ENCODE results near the gene MYPN. TPM values are rescaled to one million over a fixed set of nuclear protein-coding genes. Genes with fewer than 3 reads are reported as not detected.
A peak's percentile ranks its signal among the peaks of the same experiment; 100 is the strongest.

The MYPN gene
- total RNA-seq, 2 donors from 2014 or later, result 0.05 TPM; not detected in 1

DNA sequence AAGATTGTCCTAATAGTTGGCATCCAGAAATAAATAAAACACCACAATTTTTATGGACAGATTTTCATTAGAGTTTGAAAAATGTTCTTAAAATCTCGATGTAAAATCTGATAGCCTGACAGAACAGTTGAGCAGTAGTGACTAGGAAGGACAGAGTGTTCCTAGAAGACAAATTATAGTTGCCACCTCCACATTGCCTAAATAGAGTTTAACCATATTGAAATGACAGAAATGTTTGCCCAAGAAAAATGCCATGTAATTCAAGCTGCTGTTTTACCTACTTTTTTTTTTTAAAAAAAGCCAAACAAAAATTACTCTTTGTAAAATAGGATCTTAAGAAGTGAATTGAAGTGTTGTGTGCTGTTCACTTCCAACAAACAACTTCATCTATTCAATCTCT lies 25.3 kb upstream of the MYPN start:
- Mint-ChIP-seq H3K4me1 (ENCODE audit: low read depth in 2 of 2) (peaks cover 5 to 13% of the 10 kb centered on the region in 2 donors), H3K36me3 (no peaks in the 10 kb centered on the region), H3K27ac (no peak overlapping the region), H3K4me3 (no peak overlapping the region), H3K9me3 (no peaks in the 10 kb centered on the region), H3K27me3 (peaks cover 14 to 16% of the 10 kb centered on the region in 2 donors)
- DNase-seq (ENCODE audit: low spot score) (no peak), ATAC-seq (no peak)

DNA sequence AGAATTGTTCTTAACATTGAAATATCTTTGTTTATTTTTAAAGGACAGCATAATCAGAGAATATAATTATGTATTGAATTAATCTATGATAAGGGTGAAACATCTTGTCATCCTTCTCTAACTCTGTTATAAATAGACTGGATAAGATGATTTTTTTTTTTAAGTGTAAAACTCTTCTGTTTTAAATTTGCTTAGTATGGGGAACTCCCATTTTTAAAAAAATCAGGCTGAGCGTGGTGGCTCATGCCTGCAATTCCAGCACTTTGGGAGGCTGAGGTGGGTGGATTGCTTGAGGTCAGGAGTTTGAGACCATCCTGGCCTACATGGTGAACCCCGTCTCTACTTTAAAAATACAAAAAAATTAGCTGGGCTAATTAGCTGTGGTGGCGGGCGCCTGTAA lies 24.8 kb upstream of the MYPN start:
- DNase-seq (ENCODE audit: low spot score), result no peak

DNA sequence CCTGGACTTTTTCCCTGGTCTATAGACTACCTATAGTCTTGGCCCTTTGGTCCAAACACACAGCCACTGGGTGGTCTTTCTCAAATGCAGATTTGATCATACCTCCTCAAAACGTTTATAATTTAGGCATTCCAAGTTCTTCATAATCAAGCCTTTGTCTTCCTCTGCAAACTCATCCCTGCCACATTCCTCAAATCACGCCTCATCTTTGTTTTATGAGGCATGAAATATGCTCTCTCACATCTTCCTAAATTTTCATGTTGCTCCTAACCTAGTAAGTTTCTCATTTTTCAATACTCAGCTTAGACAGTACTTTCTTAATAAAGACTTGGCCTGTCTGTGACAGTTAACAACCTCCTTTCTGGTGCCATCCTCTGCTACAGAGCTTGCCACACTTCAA lies 23.3 kb upstream of the MYPN start:
- Mint-ChIP-seq H3K9me3 (no peaks in the 10 kb centered on the region), H3K4me3 (no peak overlapping the region), H3K27ac (no peak overlapping the region), H3K36me3 (no peaks in the 10 kb centered on the region), H3K27me3 (peaks cover 10 to 13% of the 10 kb centered on the region in 2 donors), H3K4me1 (ENCODE audit: low read depth in 2 of 2) (peaks cover 6 to 13% of the 10 kb centered on the region in 2 donors)
- no peak for DNase-seq (ENCODE audit: low spot score)
- ATAC-seq, result no peak

More for the DNA sequence above, 24.8 kb upstream of the MYPN start:
- no peaks in the 10 kb centered on the region for H3K36me3 Mint-ChIP-seq
- H3K4me1 Mint-ChIP-seq (ENCODE audit: low read depth in 2 of 2), result peaks cover 6 to 13% of the 10 kb centered on the region in 2 donors
- H3K27me3 Mint-ChIP-seq, result peaks cover 14 to 16% of the 10 kb centered on the region in 2 donors
- H3K4me3 Mint-ChIP-seq, result no peak overlapping the region
- H3K27ac Mint-ChIP-seq, result no peak overlapping the region
- ATAC-seq, result no peak
- H3K9me3 Mint-ChIP-seq, result no peaks in the 10 kb centered on the region

DNA sequence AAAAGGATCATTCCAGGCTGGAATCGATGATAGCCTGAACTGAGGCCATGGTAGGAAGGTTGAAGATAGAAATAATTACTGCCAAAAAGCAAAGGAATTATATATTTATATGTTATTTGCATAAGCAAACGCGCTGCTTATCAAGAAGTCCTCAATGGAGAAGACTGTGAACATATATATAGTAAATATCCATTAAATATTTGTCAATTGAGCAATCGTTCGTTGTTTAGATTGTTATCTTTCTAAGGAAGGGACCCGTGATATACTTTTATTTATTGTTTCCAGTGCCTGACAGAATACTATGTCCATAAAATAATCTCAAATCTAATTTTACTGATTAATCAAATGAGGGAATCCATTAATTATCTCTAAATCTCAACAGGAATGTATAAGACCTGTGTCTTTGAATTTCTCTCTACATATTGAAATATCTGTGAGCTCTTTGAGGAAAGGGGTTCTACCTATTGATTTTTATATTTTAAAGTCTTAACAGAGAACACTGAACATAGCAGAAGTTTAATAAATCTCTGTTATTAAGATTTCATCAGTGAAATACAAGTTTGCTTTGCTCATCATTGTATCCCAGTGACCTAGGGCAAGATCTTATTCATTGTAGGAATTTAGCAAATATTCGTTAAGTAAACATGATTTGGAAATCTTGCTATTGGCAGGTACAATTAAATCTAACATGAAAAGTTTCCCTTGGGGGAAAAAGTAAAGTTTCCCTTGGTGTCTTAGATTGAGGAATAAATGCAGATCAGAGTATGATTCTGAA lies 22.2 kb upstream of the MYPN start:
- no peak for ATAC-seq
- H3K4me3 Mint-ChIP-seq, result no peak overlapping the region
- H3K9me3 Mint-ChIP-seq, result no peaks in the 10 kb centered on the region
- H3K4me1 Mint-ChIP-seq (ENCODE audit: low read depth in 2 of 2), result peaks cover 6 to 13% of the 10 kb centered on the region in 2 donors
- no peaks in the 10 kb centered on the region for H3K36me3 Mint-ChIP-seq
- peaks cover 7 to 13% of the 10 kb centered on the region in 2 donors for H3K27me3 Mint-ChIP-seq
- no peak overlapping the region for H3K27ac Mint-ChIP-seq
- DNase-seq (ENCODE audit: low spot score), result no peak

DNA sequence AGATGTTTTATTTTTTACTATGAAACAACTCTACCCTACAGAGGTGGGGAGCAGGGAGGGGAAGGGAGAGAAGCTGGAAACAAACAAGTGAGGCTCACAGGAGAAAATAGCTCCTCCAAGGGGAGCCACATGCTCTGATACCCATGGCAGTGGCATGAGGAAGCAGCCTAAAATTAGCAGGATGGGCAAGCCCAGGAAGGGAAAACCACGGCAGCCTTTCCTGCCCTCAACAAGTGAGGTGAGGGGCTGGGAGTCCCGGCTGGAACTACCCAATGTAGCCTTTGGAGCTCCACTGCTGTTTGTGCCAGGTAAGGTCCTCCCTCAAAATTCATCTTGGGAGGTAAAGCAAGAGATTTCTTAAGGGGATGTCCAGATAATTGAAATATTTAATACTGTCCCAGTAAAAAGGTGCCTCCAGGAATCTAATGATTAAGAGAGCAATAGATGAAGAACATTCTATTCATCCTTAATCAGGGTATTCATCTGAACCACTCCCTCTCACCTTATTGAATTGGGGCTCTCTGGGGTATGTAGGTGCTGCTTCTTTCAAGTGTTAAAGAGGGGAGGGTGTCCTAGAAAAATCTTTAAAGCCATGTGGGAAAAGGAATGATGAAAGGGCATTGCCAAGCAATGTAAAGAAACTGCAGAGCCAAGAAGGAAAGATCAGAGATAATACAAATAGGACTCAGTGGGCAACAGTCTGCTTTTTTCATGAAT lies 21.4 kb upstream of the MYPN start:
- H3K36me3 Mint-ChIP-seq, result no peaks in the 10 kb centered on the region
- peaks cover 6 to 13% of the 10 kb centered on the region in 2 donors for H3K4me1 Mint-ChIP-seq (ENCODE audit: low read depth in 2 of 2)
- no peak overlapping the region for H3K27ac Mint-ChIP-seq
- H3K9me3 Mint-ChIP-seq, result no peaks in the 10 kb centered on the region
- DNase-seq (ENCODE audit: low spot score), result no peak
- H3K27me3 Mint-ChIP-seq, result peaks cover 3 to 10% of the 10 kb centered on the region in 2 donors
- ATAC-seq, result no peak
- H3K4me3 Mint-ChIP-seq, result no peak overlapping the region

DNA sequence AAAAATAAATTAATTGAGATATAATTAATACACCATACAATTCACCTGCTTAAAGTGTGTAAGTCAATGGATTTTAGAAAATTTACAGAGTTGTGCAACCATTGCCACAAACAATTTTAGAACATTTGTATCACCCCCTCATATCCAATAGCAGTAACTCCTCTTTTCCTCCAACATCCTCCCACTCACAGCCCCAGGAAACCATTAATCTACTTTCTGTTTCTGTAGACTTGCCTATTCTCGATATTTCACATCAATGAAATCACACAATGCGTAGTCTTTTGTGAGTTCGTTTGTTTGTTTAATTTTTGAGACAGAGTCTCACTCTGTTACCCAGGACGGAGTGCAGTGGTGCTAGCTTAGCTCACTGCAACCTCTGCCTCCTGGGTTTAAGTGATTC lies 20.5 kb upstream of the MYPN start:
- peaks cover 6 to 13% of the 10 kb centered on the region in 2 donors for H3K4me1 Mint-ChIP-seq (ENCODE audit: low read depth in 2 of 2)
- H3K36me3 Mint-ChIP-seq, result no peaks in the 10 kb centered on the region
- ATAC-seq (peak; percentile 72 to 78), DNase-seq (ENCODE audit: low spot score) (no peak)
- peaks cover 0 to 9% of the 10 kb centered on the region in 2 donors for H3K27me3 Mint-ChIP-seq
- no peaks in the 10 kb centered on the region for H3K9me3 Mint-ChIP-seq
- H3K27ac Mint-ChIP-seq, result peak overlapping the region in 1 of 2 donors; percentile 16
- H3K4me3 Mint-ChIP-seq, result peak overlapping the region; percentile 49

DNA sequence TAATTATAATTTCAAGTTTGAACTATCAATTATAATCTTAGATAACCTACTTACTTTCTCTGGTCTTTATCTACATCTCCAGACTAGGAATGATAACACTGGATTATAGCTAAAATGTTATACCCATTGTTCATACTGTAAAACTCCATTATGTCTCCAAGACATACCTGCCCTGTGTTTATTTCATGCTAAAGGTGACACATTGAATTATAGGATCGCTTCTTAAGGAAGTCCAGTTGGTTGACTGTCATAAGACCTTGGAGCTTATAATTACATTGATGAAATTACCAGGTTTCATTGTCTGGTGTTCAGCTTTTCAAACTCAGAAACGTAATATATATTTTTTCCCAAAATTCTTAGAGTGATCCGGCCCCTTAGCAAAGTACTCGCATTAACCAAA lies 18.7 kb upstream of the MYPN start:
- peaks cover 0 to 9% of the 10 kb centered on the region in 2 donors for H3K27me3 Mint-ChIP-seq
- ATAC-seq (no peak), DNase-seq (ENCODE audit: low spot score) (no peak)
- no peak overlapping the region for H3K27ac Mint-ChIP-seq
- H3K4me3 Mint-ChIP-seq, result no peak overlapping the region
- peaks cover 6 to 13% of the 10 kb centered on the region in 2 donors for H3K4me1 Mint-ChIP-seq (ENCODE audit: low read depth in 2 of 2)
- no peaks in the 10 kb centered on the region for H3K36me3 Mint-ChIP-seq
- no peaks in the 10 kb centered on the region for H3K9me3 Mint-ChIP-seq

DNA sequence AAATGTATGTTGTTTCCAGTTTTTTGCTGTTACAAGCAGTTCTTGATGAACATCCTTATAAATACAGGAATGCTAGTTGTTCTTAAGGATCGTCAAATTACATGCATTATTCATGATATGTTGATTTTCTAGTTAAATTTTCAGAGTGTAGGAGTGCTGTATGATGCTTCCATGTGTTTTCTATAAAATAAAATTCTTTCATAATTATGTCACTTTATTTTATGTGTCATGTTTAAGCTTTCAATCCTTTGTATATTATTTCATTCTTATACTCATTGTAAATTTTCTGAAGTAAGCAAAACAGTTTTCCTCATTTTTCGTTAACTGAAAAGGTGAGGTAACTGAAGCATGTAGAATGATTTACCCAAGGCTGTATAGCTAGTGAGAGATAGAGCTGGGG lies 16.8 kb upstream of the MYPN start:
- Mint-ChIP-seq H3K27me3 (peaks cover 0 to 5% of the 10 kb centered on the region in 2 donors), H3K4me3 (no peak overlapping the region), H3K9me3 (no peaks in the 10 kb centered on the region), H3K4me1 (ENCODE audit: low read depth in 2 of 2) (peaks cover 6 to 9% of the 10 kb centered on the region in 2 donors), H3K36me3 (no peaks in the 10 kb centered on the region), H3K27ac (no peak overlapping the region)
- ATAC-seq (no peak), DNase-seq (ENCODE audit: low spot score) (no peak)

DNA sequence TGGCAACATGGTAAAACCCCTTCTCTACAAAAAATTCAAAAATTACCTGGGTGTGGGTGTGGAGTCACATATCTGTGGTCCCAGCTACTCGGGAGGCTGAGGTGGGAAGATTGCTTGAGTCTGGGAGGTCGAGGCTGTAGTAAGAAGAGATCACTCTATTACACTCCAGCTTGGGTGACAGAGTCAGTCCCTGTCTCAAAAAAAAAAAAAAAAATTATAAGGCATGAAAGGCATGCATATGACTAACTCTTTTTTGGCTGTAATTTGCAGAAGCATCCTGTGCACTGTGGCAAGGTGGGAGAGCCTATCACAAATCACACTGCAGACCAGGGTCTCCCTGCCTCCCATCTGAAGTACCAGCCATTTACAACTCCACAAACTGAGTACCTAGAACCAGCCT lies 14.1 kb upstream of the MYPN start:
- H3K27ac Mint-ChIP-seq, result no peak overlapping the region
- no peaks in the 10 kb centered on the region for H3K4me1 Mint-ChIP-seq (ENCODE audit: low read depth in 2 of 2)
- H3K4me3 Mint-ChIP-seq, result no peak overlapping the region

DNA sequence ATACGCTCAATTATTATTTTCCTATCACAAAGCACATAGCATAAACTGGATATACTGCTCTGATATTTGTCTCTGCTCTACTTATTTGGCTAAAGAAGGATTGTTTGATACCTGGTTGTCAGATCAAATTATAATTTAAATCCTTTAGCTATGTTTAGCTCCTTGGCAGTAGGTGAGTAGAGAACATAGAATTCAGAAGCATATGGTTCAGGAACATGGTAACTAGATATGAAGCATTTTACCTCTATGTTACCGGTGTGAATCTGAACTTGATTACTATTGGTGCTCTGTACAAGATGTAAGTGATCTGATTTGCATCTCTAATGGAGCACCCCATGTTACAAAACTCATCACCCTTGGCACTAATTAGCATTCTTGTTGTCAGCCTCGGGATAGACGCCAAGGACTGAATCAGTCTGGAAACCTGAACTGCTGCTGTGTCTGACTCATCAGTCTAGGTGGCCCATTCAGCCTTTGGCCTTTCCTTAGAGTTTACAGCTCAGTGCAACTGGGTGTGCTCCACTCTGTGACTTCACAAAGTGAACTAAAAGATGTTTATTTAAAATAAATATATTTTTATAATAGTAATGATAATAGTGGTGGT lies 12.3 kb upstream of the MYPN start:
- H3K4me1 Mint-ChIP-seq (ENCODE audit: low read depth in 2 of 2), result no peaks in the 10 kb centered on the region
- H3K27ac Mint-ChIP-seq, result no peak overlapping the region
- DNase-seq (ENCODE audit: low spot score), result no peak
- no peak for ATAC-seq
- H3K4me3 Mint-ChIP-seq, result no peak overlapping the region
- no peaks in the 10 kb centered on the region for H3K36me3 Mint-ChIP-seq
- H3K9me3 Mint-ChIP-seq, result no peaks in the 10 kb centered on the region
- no peaks in the 10 kb centered on the region for H3K27me3 Mint-ChIP-seq

More for the DNA sequence above, 14.1 kb upstream of the MYPN start:
- no peak for DNase-seq (ENCODE audit: low spot score)
- ATAC-seq, result no peak
- Mint-ChIP-seq H3K27me3 (no peaks in the 10 kb centered on the region), H3K9me3 (no peaks in the 10 kb centered on the region), H3K36me3 (no peaks in the 10 kb centered on the region)

DNA sequence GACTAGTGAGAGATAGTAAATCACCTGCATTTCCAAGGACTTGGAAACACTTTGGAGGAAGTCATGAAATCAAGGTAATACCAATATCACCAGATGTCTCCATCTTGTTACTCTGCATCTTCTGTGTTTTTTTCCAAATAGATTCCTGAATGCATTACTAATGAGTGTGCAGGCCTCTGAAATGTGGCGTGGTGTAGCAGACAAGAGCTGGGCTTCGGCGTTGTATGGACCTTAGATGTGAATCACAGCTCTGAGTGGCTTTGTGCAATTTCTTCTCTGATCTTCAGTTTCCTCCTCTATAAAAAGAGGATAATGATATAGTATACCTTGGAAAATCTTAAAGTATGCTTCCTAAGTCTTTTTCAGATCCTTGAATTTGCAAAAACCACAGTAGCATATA lies 9.6 kb upstream of the MYPN start:
- no peaks in the 10 kb centered on the region for H3K36me3 Mint-ChIP-seq
- peaks cover 0 to 2% of the 10 kb centered on the region in 2 donors for H3K27me3 Mint-ChIP-seq
- H3K27ac Mint-ChIP-seq, result no peak overlapping the region
- no peak for ATAC-seq
- no peak for DNase-seq (ENCODE audit: low spot score)
- no peaks in the 10 kb centered on the region for H3K4me1 Mint-ChIP-seq (ENCODE audit: low read depth in 2 of 2)
- no peaks in the 10 kb centered on the region for H3K9me3 Mint-ChIP-seq
- H3K4me3 Mint-ChIP-seq, result no peak overlapping the region

DNA sequence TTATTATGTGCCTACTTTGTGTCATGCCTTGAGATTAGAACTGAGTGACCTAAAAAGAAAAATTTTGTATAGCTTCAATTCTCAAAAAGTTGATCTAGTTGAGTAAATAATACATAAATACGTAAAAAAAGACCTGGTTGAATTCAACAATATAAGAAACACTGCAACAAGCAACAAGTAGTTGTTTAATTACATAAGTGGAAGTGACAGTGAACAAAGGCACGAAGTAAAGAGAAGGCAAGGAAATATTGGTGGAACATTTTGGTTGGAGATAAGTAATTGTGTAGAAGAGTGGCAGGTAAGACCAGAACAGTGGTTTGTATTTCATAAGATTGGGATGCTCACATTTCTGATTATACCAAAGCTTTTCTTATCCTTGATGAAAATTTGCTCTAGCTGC lies 8.2 kb upstream of the MYPN start:
- Mint-ChIP-seq H3K4me1 (ENCODE audit: low read depth in 2 of 2) (no peaks in the 10 kb centered on the region), H3K36me3 (no peaks in the 10 kb centered on the region), H3K9me3 (no peaks in the 10 kb centered on the region), H3K27me3 (peaks cover 0 to 6% of the 10 kb centered on the region in 2 donors), H3K27ac (no peak overlapping the region), H3K4me3 (no peak overlapping the region)
- ATAC-seq (no peak), DNase-seq (ENCODE audit: low spot score) (no peak)

DNA sequence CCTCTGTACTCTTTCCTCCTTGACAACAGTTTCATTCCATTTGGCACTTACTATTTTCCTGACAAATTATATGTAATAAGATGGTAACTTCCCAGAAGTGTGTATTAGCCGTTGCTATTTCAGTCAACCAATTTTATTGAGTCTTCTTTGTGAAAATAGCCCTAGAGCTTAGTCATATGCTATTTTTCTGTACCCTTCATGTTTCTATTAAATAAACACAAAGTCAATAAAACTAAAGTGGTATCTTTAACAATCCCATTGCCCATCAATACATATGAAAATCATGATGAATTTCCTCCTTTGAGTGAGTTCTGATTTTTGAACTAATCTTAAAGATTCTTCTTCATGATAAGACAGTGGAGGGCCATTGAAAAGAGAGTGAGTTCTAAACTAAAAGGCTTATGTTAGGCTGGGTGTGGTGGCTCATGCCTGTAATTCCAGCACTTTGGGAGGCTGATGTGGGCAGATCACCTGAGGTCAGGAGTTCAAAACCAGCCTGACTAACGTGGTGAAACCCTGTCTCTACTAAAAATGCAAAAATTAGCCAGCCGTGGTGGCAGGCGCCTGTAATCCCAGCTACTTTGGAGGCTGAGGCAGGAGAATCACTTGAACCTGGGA lies 5.9 kb upstream of the MYPN start:
- H3K27me3 Mint-ChIP-seq, result peaks cover 0 to 6% of the 10 kb centered on the region in 2 donors
- no peak overlapping the region for H3K27ac Mint-ChIP-seq
- H3K4me3 Mint-ChIP-seq, result no peak overlapping the region
- no peaks in the 10 kb centered on the region for H3K9me3 Mint-ChIP-seq
- no peak for ATAC-seq
- H3K4me1 Mint-ChIP-seq (ENCODE audit: low read depth in 2 of 2), result no peaks in the 10 kb centered on the region
- no peaks in the 10 kb centered on the region for H3K36me3 Mint-ChIP-seq
- DNase-seq (ENCODE audit: low spot score), result no peak

DNA sequence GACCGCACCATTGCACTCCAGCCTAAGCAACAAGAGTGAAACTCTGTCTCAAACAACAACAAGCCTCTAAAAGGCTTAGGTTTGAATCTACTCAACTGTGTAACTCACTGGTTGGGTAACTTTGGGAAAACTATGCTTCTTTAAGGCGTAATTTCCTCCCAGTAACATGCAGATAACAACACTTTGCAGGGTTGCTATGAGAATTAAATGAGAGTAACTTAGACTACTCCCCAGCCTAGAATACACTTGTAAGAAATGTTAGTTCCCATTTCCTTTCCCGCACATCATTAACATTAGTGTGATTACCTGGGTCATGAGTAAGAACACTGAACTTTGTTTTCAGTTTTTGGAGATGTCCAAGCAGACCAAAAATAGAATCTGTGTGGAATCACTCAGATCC lies 5.4 kb upstream of the MYPN start:
- ATAC-seq (no peak), DNase-seq (ENCODE audit: low spot score) (no peak)
- Mint-ChIP-seq H3K27ac (no peak overlapping the region), H3K36me3 (no peaks in the 10 kb centered on the region), H3K27me3 (peaks cover 0 to 6% of the 10 kb centered on the region in 2 donors), H3K4me3 (no peak overlapping the region), H3K4me1 (ENCODE audit: low read depth in 2 of 2) (no peaks in the 10 kb centered on the region), H3K9me3 (no peaks in the 10 kb centered on the region)
